Coronary artery (tissue), 2 donors: ENCODE results near the gene SNX4.
"Not testable (repeated sequence)": the region's sequence is repeated elsewhere in the genome, so short reads cannot be mapped to it uniquely, and the experiment has no call there.

Experiments used
- DNase-seq: peaks from one replicate; pipeline ENCODE4 v3.0.0-alpha.2; 2017; ENCODE audit warnings: low spot score
- H3K27ac ChIP-seq, 2 donors: fragments of 200-600 bp; sonication (generic); one replicate each; pipeline ENCODE4 v1.5.1; 2016 to 2019
- H3K4me3 ChIP-seq: fragments of 200-600 bp; sonication (generic); 2 replicates; pipeline ENCODE4 v1.5.1; 2016; ENCODE audit warnings: mild to moderate bottlenecking, moderate library complexity
- TF ChIP-seq, protein P1 (sequence below): fragments of 200-600 bp; sonication (generic); IDR thresholded peaks from one replicate; pipeline ENCODE4 v1.5.1; 2019; ENCODE audit warnings: antibody characterized with exemption

Gene SNX4

DNA sequence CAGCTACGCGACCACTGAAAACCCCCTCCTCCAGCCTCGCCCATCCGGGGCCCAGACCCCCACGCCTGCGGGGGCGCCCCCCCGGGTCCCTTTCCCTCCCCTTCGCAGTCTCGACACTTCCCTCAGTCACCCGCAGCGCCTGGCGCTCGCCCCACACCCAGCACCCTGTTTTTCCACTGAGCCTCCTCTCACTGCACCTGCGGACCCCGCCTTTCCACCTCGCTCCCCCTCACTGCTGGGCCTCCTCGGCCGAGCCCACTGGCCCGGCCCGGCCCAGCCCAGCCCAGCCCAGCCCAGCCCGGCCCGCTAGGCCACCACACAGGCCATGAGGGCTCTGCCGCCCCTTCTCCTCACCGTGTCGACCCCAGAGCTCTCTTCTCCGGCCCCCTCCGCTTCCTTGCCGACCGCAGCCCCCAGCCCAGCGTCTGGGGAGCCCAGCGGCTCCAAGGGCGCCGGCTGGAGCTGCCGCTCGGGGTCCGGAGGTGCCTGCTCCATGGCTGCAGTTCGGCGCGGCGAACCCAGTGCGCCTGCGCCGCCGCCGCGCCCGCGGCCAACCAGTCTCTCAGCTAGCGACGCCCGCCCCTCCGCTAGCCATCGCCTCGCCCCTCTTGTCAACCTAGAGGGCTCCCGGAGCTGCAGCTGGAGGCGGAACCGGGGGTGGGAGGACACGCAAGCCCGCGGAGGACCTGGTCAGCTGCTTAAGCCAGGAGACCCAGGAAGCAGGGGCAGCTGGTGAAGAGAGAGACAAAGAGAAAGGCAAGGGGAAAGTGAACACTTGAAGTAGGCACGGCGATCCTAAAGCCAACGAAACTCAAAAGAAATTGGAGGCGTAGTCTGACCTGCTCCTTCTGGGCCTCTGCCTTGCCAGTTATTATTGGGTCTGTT, at the start of gene SNX4:
Gene SNX4 (minus strand): TSS at position 525 of the 885 bp plus-strand sequence. CDS start 30 bp downstream, at position 495.
- peak; percentile 95 for DNase-seq
- TF ChIP-seq, protein P1, sequence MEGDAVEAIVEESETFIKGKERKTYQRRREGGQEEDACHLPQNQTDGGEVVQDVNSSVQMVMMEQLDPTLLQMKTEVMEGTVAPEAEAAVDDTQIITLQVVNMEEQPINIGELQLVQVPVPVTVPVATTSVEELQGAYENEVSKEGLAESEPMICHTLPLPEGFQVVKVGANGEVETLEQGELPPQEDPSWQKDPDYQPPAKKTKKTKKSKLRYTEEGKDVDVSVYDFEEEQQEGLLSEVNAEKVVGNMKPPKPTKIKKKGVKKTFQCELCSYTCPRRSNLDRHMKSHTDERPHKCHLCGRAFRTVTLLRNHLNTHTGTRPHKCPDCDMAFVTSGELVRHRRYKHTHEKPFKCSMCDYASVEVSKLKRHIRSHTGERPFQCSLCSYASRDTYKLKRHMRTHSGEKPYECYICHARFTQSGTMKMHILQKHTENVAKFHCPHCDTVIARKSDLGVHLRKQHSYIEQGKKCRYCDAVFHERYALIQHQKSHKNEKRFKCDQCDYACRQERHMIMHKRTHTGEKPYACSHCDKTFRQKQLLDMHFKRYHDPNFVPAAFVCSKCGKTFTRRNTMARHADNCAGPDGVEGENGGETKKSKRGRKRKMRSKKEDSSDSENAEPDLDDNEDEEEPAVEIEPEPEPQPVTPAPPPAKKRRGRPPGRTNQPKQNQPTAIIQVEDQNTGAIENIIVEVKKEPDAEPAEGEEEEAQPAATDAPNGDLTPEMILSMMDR, result no peak
- H3K4me3 ChIP-seq, result peak within 1 kb of the TSS; percentile 91
- peak within 1 kb of the TSS; percentile 84 to 86 for H3K27ac ChIP-seq

DNA sequence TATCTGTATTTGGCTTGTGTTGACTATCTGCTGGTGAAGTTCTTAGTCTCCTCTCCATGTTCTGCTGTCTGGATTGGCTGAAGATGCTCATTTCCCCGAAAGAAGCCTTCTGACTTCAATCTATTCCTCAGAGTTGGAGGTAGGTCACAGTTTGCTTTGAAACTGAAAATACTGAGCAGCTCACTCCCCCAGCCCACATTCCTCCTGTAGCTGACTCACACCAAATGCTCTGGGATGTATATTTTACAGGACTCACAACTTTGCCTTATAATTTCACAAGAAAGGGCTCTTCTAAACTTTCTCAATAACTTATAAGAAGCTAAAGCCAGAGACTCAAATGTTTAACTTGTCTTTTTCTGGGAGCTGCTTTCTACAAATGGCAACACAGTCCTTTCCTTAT, 36.3 kb upstream of the SNX4 start:
- Histone ChIP-seq H3K27ac (no peak overlapping the region), H3K4me3 (no peak overlapping the region)
- no peak for DNase-seq
- TF ChIP-seq, protein P1, result no peak

DNA sequence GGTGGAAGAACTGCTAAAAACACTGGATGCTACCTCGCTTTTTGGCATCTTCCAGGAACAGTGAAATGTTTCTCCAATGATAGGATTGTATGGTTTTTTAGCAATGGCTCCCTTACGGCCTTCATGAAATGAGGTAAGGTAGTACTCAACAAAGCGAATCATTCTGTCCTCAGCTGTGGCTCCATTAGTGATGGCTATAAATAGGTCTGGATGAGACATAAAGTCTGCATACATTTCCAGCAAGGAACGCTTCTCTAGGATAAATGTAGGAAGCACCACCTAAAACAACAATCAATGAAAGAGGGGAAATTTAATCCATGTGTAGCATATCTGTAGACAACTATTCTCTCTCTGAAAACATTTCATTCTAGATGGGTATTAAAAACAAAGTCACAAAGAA, 32.4 kb upstream of the SNX4 start:
- Histone ChIP-seq H3K4me3 (no peak overlapping the region), H3K27ac (no peak overlapping the region)
- DNase-seq, result no peak
- TF ChIP-seq, protein P1, result no peak

DNA sequence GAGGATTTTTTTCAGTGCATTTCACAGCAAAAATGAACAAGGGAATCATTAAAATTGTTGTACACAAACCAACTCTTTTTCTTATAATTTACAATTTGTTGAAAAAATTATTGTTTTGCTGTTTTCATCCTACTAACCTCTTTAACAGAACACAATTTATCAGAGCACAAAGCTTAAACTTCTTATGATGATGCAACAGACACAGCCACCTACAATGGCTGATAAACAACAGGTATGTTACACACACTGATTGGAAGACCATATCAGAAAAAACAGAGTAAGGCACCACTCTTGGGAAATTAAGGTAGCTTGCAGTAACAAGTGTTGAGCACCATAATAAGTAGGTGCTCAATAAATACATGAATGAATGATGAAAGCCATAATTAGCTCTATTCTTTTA, 8.9 kb upstream of the SNX4 start:
- Histone ChIP-seq H3K4me3 (no peak overlapping the region), H3K27ac (no peak overlapping the region)
- TF ChIP-seq, protein P1, result no peak
- DNase-seq, result no peak

DNA sequence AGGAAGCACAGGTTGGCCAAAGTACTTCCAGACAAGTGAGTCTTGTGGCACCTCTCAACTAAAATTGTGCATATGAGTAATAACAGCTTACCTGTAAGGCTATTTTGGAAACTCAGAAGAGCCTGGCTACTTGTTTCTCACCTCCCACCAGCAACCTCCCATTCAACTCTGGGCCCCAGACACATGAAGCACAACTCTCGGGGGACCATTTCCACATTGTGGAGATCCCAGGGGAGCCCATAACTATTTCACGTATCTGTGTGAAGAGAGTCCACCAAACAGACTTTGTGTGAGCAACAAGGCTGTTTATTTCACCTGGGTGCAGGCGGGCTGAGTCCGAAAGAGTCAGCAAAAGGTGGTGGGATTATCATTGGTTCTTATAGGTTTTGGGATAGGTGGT, 5.2 kb upstream of the SNX4 start:
- Histone ChIP-seq H3K27ac (no peak overlapping the region), H3K4me3 (no peak overlapping the region)
- no peak for DNase-seq
- TF ChIP-seq, protein P1, result no peak

DNA sequence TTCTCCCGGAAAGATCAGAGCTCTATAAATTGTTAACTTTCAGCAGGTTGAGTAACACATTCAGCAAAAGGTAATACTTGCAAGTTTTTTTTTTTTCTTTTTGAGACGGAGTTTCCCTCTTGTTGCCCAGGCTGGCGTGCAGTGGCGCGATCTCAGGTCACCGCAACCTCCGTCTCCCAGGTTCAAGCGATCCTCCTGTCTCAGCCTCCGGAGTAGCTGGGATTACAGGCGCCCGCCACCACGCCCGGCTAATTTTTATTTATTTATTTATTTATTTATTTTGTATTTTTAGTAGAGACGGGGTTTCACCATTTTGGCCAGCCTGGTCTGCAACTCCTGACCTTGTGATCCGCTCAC, 539 bp upstream of the SNX4 start:
- H3K27ac ChIP-seq, result peak overlapping the region; percentile 84 to 86
- DNase-seq, result not testable (repeated sequence)
- peak overlapping the region; percentile 91 for H3K4me3 ChIP-seq

DNA sequence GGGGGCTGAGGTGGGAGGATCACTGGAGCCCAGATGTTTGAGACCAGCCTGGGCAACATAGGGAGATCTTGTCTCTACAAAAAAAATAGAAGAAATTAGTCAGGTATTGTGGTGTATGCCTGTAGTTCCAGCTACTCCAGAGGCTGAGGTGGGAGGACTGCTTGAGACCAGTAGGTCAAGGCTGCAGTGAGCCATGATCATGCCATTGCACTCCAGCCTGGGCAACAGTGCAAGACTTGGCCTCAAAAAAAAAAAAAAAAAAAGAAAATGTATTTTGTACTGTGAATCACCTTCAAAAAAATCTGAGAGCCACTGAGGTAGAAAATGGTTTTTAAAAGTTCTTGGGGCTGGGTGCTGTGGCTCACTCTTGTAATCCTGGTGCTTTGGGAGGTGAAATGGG, 4.6 kb downstream of the SNX4 start:
- no peak overlapping the region for H3K4me3 ChIP-seq
- TF ChIP-seq, protein P1, result no peak
- DNase-seq, result no peak
- no peak overlapping the region for H3K27ac ChIP-seq
